ENCODE results near the gene HSPA12B. TPM values are rescaled to one million over a fixed set of nuclear protein-coding genes. Genes with fewer than 3 reads are reported as not detected.
A peak's percentile ranks its signal among the peaks of the same experiment; 100 is the strongest.

The HSPA12B gene
- total RNA-seq, 2 donors from 2014 or later = 11.2 to 13.4 TPM

- peak in 1 of 2 donors; percentile 16 for TF ChIP-seq CTCF (IDR thresholded peaks at IDR 0.05)
- no peak overlapping the region for H3K27ac ChIP-seq
- DNase-seq (ENCODE audit: low spot score) = peak; percentile 78
- no peaks in the 10 kb centered on the region for H3K9me3 ChIP-seq
- peaks cover 0 to 28% of the 10 kb centered on the region in 2 donors for H3K4me1 ChIP-seq
- H3K27me3 ChIP-seq = no peaks in the 10 kb centered on the region
- peak overlapping the region; percentile 38 to 60 for H3K4me3 ChIP-seq
- no peaks in the 10 kb centered on the region for H3K36me3 ChIP-seq
Observed at GRCh38 chr20:3777716-3778629, 45.5 kb downstream of the HSPA12B start.

- no peak for DNase-seq (ENCODE audit: low spot score)
- Histone ChIP-seq H3K27me3 (no peaks in the 10 kb centered on the region), H3K9me3 (no peaks in the 10 kb centered on the region), H3K4me3 (no peak overlapping the region), H3K27ac (no peak overlapping the region), H3K36me3 (no peaks in the 10 kb centered on the region), H3K4me1 (peaks cover 0 to 36% of the 10 kb centered on the region in 2 donors)
- TF ChIP-seq CTCF (IDR thresholded peaks at IDR 0.05) = no peak
Observed at GRCh38 chr20:3778976-3779375, 46.5 kb downstream of the HSPA12B start.

- peaks cover 0 to 56% of the 10 kb centered on the region in 2 donors for H3K4me1 ChIP-seq
- peaks cover 6% of the 10 kb centered on the region for H3K36me3 ChIP-seq
- H3K4me3 ChIP-seq = peak within 1 kb of the TSS in 1 of 2 donors; percentile 45
- no peaks in the 10 kb centered on the region for H3K9me3 ChIP-seq
- H3K27me3 ChIP-seq = no peaks in the 10 kb centered on the region
- peak within 1 kb of the TSS; percentile 15 to 44 for H3K27ac ChIP-seq
- peak; percentile 87 for DNase-seq (ENCODE audit: low spot score)
- TF ChIP-seq CTCF (IDR thresholded peaks at IDR 0.05) = peak in 1 of 2 donors; percentile 63
Observed at GRCh38 chr20:3781153-3781910, 48.8 kb downstream of the HSPA12B start, which contains the start of gene SPEF1. Gene SPEF1 (minus strand): TSS chr20:3781448. CDS start chr20:3781287, 161 bp downstream.

- Histone ChIP-seq H3K4me3 (no peak overlapping the region), H3K4me1 (peaks cover 0 to 56% of the 10 kb centered on the region in 2 donors), H3K27ac (no peak overlapping the region), H3K9me3 (no peaks in the 10 kb centered on the region), H3K27me3 (no peaks in the 10 kb centered on the region), H3K36me3 (peaks cover 6% of the 10 kb centered on the region)
- no peak for TF ChIP-seq CTCF (IDR thresholded peaks at IDR 0.05)
- DNase-seq (ENCODE audit: low spot score) = no peak
Observed at GRCh38 chr20:3782597-3782996, 50.1 kb downstream of the HSPA12B start.

- no peak for DNase-seq (ENCODE audit: low spot score)
- no peaks in the 10 kb centered on the region for H3K9me3 ChIP-seq
- H3K4me3 ChIP-seq = no peak overlapping the region
- H3K36me3 ChIP-seq = peaks cover 6% of the 10 kb centered on the region
- peaks cover 0 to 52% of the 10 kb centered on the region in 2 donors for H3K4me1 ChIP-seq
- no peak overlapping the region for H3K27ac ChIP-seq
- no peaks in the 10 kb centered on the region for H3K27me3 ChIP-seq
- no peak for TF ChIP-seq CTCF (IDR thresholded peaks at IDR 0.05)
Observed at GRCh38 chr20:3783068-3783489, 50.6 kb downstream of the HSPA12B start.
